Measurements from ENCODE around the gene FIGNL1.

The FIGNL1 gene

GRCh38 chr7:50449881-50450589, at the start of gene FIGNL1:
Gene FIGNL1, minus strand, starts transcription at chr7:50450350. Its CDS starts 3,063 bp downstream, at chr7:50447287.
- DNase-seq = peak in 54 of 56 donors; percentile 19 to 88 (median 66)

GRCh38 chr7:50499092-50499491, 48.9 kb upstream of the FIGNL1 start:
- DNase-seq = no peak

DNA sequence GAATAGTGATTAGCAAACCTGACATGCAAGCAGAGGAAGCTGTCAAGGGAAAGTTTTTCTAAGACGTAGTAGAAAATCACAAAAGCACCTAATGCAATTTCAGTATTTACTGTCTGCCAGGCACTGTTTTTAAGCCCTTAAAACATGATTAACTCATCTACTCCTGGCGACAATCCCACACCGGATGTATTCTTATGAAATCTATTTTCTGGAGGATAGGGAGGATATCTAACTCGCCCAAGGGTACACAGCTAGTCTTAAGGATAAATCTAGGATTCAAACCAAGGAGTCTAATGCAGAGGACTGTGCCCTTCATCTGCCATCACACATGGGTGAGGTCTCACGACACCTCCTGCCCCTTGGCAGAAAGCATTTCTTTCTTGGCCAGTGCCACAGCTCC, 47.8 kb upstream of the FIGNL1 start:
- DNase-seq = no peak

GRCh38 chr7:50497068-50497642, 47.0 kb upstream of the FIGNL1 start:
- no peak for DNase-seq

- no peak for DNase-seq
Measured at GRCh38 chr7:50496569-50496968, 46.4 kb upstream of the FIGNL1 start.

- DNase-seq = no peak
Measured at GRCh38 chr7:50495746-50496145, 45.6 kb upstream of the FIGNL1 start.

DNA sequence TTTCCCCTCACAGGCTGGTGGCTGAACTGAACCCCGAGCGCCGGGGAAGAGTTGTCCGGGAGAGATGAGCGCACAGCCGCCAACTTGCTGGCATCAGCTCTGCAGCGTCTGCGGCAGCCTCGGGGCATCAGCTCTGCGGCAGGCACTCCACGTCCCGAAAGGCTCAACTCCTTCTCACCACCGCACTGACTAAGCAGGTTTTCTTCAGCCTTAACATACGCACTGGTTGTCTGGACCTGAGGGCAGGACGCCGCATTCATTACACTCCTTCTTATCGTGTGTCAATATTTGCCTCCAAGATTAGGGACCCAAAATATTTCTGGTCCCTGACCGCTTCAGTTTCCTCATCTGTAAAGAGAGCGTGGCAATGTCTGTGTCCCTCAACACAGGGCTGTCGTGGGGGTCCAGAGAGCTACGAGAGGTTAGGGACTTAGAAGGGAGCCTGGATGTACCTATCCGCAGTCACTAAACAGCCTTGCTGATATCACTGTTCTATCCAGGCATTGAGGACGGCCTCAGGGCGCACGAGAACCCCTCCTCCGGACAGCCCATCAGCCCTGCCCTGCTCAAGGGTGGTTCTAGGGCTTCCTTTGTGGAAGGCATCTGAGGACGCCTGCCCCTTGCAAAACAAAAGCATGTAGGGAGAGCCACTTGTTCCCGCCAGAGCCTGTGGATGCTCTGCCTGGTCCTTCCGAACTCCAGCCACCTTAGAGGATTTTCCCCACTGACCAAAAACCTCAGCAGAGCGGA, 42.8 kb upstream of the FIGNL1 start:
- no peak for DNase-seq

- DNase-seq = no peak
Measured at GRCh38 chr7:50491943-50492342, 41.8 kb upstream of the FIGNL1 start.

- DNase-seq = no peak
Measured at GRCh38 chr7:50491209-50491608, 41.1 kb upstream of the FIGNL1 start.

DNA sequence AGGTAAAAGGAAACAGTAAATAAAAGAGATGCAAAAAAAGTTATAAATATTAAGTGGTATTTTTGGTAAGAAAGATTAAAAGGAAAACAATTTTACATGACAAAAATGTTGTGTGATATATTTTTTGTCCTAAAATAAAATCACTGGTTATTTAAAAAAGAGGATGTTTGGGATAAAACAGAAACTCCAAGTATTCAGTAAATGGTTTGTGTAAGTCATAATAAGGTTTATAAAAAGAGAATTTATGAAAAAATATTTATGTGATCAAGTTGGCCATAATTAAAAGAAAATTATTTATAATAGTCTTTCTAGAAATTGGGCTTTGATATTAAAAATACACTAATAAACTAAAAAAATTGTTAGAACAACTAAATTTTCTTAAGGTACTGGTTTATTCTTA, 38.2 kb upstream of the FIGNL1 start:
- no peak for DNase-seq

DNA sequence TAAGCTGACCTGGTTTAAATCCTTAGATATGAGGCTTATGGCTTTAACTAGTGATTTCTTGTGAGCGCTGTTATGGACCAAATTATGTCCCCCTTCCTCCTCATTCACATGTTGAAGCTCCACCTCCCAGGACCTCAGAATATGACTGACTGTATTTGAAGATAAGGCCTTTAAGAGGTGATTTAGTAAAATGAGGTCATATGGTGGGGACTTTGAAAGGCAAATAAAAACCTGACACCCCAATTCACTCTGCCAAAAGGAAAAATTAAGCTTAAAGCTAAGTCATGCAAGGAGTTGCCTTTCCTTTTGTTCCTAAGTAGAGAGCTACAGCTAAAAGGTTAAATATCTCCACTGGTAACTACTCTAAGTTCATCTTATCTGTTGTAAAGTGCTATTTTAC, 36.4 kb upstream of the FIGNL1 start:
- no peak for DNase-seq

DNA sequence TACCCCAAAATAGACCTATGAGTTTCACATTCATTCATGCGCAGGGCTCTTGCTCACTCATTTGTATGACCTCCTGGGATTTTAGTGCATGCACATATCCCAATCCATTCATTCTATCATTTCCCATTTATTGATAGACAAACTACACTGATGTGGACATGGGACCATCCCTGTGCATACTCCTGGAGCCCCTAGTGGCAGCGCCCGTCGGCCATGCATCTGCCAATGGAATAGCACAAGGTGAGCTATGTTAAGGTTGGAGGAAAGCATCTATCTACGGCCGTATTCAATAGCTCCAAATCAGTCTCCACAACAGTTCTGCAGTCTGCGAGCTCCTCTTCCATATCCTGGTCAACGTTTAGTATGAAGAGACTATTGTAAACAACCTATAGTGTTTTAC, 31.7 kb upstream of the FIGNL1 start:
- no peak for DNase-seq

- DNase-seq = no peak
Measured at GRCh38 chr7:50480797-50481196, 30.6 kb upstream of the FIGNL1 start.

DNA sequence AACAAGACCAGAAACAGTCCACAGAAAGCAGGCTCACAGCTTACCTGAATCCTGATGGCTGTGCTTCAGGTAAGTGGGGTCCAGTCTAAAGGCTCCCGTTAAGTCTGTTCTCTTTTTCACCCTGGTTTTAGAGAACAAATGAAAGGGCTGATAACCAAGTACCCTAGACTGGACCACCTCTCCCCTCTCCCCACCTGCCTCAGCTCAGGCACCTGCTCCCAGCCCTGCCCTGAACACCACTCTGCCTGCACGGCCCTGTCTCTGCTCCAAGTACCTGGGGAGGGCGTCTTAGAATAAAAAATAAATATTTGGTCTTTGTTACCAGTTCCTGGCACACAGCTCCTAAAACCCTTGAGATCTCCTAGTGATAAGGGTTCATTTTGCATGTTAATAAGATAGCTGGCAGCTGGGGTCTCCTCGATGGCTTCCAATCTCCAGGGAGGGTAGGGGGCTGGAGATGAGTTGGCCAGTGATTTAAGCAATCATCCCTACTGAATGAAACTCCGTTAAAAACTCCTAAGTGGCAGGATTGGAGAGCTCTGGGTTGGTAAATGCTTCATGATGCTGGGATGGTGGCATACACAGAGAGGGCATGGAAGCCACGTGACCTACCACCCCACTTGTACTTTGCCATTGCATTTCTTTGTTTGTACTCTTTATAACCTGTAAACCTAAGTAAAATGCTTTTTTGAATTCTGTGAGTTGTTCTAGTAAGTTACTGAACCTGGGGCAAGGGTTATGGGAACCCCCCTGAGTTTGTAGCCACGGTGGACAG, 29.8 kb upstream of the FIGNL1 start:
- no peak for DNase-seq

DNA sequence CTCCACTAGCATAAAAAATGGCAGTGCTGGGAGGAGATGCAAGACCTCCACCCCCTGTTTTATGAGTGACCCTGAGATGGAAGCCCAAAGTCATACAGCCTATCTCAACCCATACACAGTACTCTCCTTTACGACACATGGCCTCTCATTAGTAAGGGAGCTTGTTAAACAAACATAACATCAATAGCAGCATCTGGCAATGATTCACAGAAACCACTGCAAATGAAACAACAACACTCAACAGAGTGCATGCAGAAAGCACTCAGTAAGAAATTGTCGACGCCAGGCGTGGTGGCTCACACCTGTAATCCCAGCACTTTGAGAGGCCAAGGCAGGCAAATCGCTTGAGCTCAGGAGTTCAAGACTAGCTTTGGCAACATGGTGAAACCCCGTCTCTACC, 27.5 kb upstream of the FIGNL1 start:
- DNase-seq = no peak

- DNase-seq = no peak
Measured at GRCh38 chr7:50476953-50477625, 26.9 kb upstream of the FIGNL1 start.

DNA sequence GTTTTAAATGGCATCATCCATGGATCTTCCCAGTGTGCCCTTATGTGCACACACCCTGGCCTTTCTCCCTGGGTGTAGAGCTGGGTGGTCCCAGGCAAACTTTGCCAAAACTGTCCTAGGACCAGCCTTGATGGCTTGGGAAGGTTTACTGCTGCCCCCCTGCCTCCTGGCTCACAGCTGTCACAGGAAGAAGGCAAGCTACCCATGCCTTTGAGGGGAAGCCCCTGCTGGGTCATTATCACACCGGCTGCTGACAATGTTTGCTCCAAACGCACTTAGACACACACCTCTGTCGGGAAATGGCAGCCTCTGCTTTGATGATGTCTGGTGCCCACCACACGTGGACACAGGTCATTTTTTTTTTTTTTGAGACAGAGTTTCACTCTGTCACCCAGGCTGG, 25.2 kb upstream of the FIGNL1 start:
- no peak for DNase-seq

- no peak for DNase-seq
Measured at GRCh38 chr7:50474382-50475160, 24.4 kb upstream of the FIGNL1 start.

DNA sequence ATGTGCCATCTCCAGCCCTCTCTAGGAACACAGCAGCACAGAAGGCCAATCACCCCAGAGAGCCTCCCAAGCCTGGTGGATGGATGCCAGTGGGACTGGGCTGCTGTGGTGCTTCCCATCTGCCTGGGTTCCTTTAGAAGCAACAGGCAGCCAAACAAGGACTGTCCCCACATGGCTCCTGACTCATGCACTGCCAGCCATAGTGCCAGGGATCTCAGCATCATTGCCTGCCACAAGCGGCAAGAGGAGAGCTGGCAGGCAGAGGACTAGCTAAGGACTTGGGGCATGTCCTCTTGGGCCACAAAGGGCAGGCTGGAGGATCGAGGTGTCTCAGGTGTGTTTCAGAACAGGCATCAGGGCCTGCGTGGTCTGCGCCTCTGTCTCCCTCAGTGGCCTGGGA, 23.4 kb upstream of the FIGNL1 start:
- DNase-seq = no peak

DNA sequence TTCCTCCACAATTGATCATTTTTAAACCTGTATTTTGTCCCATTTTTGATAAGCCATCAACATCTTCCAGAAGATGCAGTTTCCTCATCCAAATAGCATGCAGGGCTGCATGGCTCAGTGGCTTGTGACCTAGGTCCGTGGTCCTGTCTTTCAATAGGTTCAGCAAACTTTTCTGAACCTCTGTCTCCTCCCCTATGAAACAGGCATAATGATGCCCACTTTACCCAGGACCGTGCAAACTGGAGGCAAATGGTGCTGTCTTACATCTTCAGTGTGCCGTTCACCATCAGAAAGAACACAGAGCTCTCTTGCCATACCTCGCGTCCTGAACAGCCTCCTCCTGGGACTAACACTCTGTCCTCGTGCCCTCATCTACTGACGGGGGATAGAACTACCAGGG, 22.3 kb upstream of the FIGNL1 start:
- no peak for DNase-seq

GRCh38 chr7:50471970-50472369, 21.8 kb upstream of the FIGNL1 start:
- no peak for DNase-seq
